ENCODE results near the gene LETM1. TPM values are rescaled to one million over a fixed set of nuclear protein-coding genes. Genes with fewer than 3 reads are reported as not detected.

The LETM1 gene
- total RNA-seq, 1 experiment from 2014 or later = 102 TPM

DNA sequence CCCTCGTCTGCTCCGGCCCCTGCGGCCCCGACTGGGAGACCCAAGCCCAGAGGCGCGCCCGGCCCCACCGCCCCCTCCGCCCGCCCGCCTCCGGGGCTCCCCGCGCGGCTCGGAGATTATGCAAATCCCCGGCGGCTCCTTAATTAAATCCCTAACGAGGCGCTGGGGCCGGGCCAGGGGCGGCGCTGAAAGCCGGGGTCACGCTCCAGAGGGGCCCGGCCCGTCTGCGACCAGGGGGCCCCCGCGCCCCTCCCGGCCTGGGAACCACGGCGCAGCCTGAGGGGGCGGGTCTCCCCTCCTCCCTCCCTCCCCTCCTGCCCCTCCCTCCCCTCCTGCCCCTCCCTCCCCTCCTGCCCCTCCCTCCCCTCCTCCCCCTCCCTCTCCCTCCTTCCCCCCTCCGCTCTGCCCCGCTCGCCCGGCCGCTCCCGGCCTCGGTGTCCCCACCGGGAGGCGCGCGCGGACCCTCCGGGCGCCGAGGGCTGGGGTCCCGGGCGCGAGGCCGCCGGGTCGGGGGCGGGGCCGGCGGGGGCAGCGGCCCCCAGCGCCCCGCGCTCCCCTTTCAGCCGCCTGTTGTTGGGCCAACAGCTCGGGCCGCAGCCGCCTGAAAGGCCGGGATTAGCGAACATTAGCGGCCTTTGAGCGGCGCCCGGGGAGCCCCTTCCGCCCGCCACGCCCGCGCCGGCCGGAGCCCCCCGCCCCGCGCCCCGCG lies 88.7 kb downstream of the LETM1 start:
- ChIA-PET CTCF (interaction anchor here (0.6 to 1.2 kb wide), 6 partner anchors 10 to 194 kb away, joined by 3 to 9 read pairs (median 6); no protein-coding TSS in a partner anchor), POLR2A (ENCODE audit: low non-redundant PET) (no interaction called here)
- intact Hi-C loops (cut with micrococcal nuclease; ENCODE audit: unreplicated experiment) = no loop called here
- Histone ChIP-seq H3K4me1 (ENCODE audit: insufficient read depth, low read length, poor library complexity, severe bottlenecking) (peaks cover 18% of the 10 kb centered on the region), H3K36me3 (ENCODE audit: insufficient read depth, low read length, poor library complexity, severe bottlenecking) (no peaks in the 10 kb centered on the region), H3K9me3 (ENCODE audit: low read depth, low read length, poor library complexity, severe bottlenecking) (no peaks in the 10 kb centered on the region), H3K4me3 (ENCODE audit: low read depth, low read length, poor library complexity, severe bottlenecking) (peak overlapping the region; percentile 32), H3K27me3 (replicated peaks; ENCODE audit: insufficient read depth, low read depth, low read length, poor library complexity) (no peaks in the 10 kb centered on the region), H3K27ac (ENCODE audit: low read depth, low read length, poor library complexity, severe bottlenecking) (no peak overlapping the region)
- peak; percentile 54 for DNase-seq (ENCODE audit: low spot score)
- TF ChIP-seq, protein P1, sequence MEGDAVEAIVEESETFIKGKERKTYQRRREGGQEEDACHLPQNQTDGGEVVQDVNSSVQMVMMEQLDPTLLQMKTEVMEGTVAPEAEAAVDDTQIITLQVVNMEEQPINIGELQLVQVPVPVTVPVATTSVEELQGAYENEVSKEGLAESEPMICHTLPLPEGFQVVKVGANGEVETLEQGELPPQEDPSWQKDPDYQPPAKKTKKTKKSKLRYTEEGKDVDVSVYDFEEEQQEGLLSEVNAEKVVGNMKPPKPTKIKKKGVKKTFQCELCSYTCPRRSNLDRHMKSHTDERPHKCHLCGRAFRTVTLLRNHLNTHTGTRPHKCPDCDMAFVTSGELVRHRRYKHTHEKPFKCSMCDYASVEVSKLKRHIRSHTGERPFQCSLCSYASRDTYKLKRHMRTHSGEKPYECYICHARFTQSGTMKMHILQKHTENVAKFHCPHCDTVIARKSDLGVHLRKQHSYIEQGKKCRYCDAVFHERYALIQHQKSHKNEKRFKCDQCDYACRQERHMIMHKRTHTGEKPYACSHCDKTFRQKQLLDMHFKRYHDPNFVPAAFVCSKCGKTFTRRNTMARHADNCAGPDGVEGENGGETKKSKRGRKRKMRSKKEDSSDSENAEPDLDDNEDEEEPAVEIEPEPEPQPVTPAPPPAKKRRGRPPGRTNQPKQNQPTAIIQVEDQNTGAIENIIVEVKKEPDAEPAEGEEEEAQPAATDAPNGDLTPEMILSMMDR (conservative IDR thresholded peaks at IDR 0.05; ENCODE audit: low read depth, low read length) = no peak
- TF ChIP-seq EZH2 (IDR thresholded peaks at IDR 0.05; ENCODE audit: borderline replicate concordance, low read depth, low read length, poor library complexity, severe bottlenecking) = no peak
- BruUV-seq (replicated peaks) = no TSS peak

DNA sequence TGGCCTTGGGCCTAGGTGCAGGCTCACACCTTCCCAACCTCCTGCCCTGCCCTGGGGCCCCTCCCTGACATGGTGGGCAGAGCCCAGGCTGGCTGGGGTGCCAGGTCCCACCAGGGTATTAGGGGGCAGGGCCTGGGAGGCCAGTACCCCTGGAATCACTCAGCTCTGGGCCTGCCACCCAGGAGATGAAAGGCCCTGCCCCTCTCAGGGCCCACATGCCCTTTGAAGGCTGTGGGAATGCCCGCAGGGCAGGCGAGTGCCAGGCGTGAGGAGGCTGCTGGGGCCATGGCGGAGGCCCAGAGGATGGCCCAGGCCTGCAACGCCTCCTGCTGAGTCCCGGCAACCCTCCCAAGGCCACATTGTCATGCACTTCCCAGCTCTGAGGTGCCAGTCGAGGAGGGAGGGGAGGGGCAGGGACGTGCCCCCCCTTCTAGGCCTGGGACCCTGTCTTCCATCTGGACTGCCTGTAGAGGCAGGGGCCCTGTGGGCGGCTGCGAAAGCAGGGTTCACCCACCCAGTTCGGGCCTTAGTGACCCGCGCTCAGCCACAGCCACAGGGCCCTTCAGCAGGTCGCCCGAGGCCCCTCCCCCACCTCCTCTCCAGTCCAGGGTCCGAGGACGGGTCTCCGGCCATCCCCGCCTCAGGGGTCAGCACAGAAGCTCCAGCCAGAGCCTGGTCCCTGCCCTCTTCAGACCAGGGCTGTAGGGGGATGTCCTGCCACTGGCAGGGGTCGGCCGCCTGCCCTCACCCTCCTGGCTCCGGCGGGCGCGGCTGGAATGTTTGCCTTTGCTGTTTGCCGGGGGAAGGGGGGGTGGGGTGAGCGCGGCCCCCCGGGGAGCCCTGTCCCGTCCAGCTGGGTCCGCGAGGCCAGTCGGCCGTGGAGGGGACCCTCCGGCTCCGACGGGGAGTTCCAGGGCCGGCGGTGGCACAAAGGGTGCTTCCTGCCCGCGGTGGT lies 89.6 kb downstream of the LETM1 start:
- ChIA-PET POLR2A (ENCODE audit: low non-redundant PET) (no interaction called here), CTCF (no interaction called here)
- Histone ChIP-seq H3K9me3 (ENCODE audit: low read depth, low read length, poor library complexity, severe bottlenecking) (no peaks in the 10 kb centered on the region), H3K36me3 (ENCODE audit: insufficient read depth, low read length, poor library complexity, severe bottlenecking) (no peaks in the 10 kb centered on the region), H3K27me3 (replicated peaks; ENCODE audit: insufficient read depth, low read depth, low read length, poor library complexity) (no peaks in the 10 kb centered on the region), H3K27ac (ENCODE audit: low read depth, low read length, poor library complexity, severe bottlenecking) (no peak overlapping the region), H3K4me1 (ENCODE audit: insufficient read depth, low read length, poor library complexity, severe bottlenecking) (peaks cover 18% of the 10 kb centered on the region), H3K4me3 (ENCODE audit: low read depth, low read length, poor library complexity, severe bottlenecking) (peak overlapping the region; percentile 19)
- no TSS peak for BruUV-seq (replicated peaks)
- DNase-seq (ENCODE audit: low spot score) = no peak
- TF ChIP-seq EZH2 (IDR thresholded peaks at IDR 0.05; ENCODE audit: borderline replicate concordance, low read depth, low read length, poor library complexity, severe bottlenecking) = no peak
- TF ChIP-seq, protein P1 (conservative IDR thresholded peaks at IDR 0.05; ENCODE audit: low read depth, low read length) = no peak
- intact Hi-C loops (cut with micrococcal nuclease; ENCODE audit: unreplicated experiment) = no loop called here

DNA sequence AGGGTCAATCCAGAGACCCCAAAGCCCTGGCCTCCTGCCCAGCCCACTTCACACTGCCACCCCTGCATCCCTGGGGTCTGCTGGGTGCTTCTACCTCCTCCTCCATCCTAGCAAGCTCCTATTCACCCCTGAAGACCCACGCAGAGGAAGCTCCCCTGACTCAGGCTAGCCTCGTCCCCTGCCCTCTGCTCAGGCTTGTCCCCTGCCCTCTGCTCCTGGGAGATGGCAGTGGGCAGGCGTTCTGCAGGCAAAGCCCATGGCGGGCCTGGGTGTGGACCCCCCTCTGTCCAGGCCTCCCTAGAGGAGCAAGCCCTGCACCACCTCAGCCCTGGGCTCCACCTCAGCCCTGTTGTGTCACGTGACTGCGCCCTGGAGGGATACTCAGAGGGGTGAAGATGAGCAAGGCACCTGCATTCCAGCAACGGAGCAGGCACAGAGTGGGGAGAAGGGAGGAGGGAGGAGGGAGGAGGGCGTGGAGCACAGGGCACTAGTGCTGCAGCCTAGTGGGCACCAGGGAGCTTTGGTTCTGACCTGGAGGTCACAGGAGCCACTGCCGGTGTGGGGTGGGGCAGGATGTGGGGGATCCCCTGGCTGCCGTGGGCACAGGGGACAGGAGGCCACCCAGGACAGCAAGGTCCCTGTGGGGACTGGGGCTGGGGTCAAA lies 90.4 kb downstream of the LETM1 start:
- H3K4me1 ChIP-seq (ENCODE audit: insufficient read depth, low read length, poor library complexity, severe bottlenecking) = peaks cover 18% of the 10 kb centered on the region
- H3K36me3 ChIP-seq (ENCODE audit: insufficient read depth, low read length, poor library complexity, severe bottlenecking) = no peaks in the 10 kb centered on the region
- H3K4me3 ChIP-seq (ENCODE audit: low read depth, low read length, poor library complexity, severe bottlenecking) = no peak overlapping the region
- H3K9me3 ChIP-seq (ENCODE audit: low read depth, low read length, poor library complexity, severe bottlenecking) = no peaks in the 10 kb centered on the region
- ChIA-PET POLR2A (ENCODE audit: low non-redundant PET) (no interaction called here), CTCF (no interaction called here)
- TF ChIP-seq EZH2 (IDR thresholded peaks at IDR 0.05; ENCODE audit: borderline replicate concordance, low read depth, low read length, poor library complexity, severe bottlenecking) = no peak
- TF ChIP-seq, protein P1 (conservative IDR thresholded peaks at IDR 0.05; ENCODE audit: low read depth, low read length) = no peak
- DNase-seq (ENCODE audit: low spot score) = no peak
- no TSS peak for BruUV-seq (replicated peaks)
- no peaks in the 10 kb centered on the region for H3K27me3 ChIP-seq (replicated peaks; ENCODE audit: insufficient read depth, low read depth, low read length, poor library complexity)
- intact Hi-C loops (cut with micrococcal nuclease; ENCODE audit: unreplicated experiment) = no loop called here
- no peak overlapping the region for H3K27ac ChIP-seq (ENCODE audit: low read depth, low read length, poor library complexity, severe bottlenecking)

All from A673 (cell line).